Naive B cell (primary cell): Measurements from ENCODE around the gene CRHR2. TPM values are rescaled to one million over a fixed set of nuclear protein-coding genes. Genes with fewer than 3 reads are reported as not detected.

Experiments
- ATAC-seq, 2 donors: fragments of 150-1000 bp; cut with Tn5 transposase; 2 replicates each; pipeline ENCODE4 v1.10.0; 2021; ENCODE audit warnings: low read depth in 2 of 2, mild to moderate bottlenecking in 2 of 2, moderate library complexity in 2 of 2
- DNase-seq: peaks from one replicate; pipeline ENCODE4 v3.0.0; 2022
- H3K27ac Mint-ChIP-seq, 6 donors: one replicate each; pipeline ENCODE4 v1.8.0; 2020 to 2022; ENCODE audit warnings: mild to moderate bottlenecking in 6 of 6, mixed read lengths in 6 of 6, moderate library complexity in 5 of 6, inconsistent platforms in 2 of 6
- H3K27me3 Mint-ChIP-seq, 3 donors: one replicate each; pipeline ENCODE4 v1.8.0; 2021 to 2022; ENCODE audit warnings: mixed read lengths in 3 of 3, mild to moderate bottlenecking in 1 of 3
- H3K36me3 Mint-ChIP-seq, 2 donors: one replicate each; pipeline ENCODE4 v1.8.0; 2020 to 2022; ENCODE audit warnings: mixed read lengths in 2 of 2, inconsistent platforms in 1 of 2, mild to moderate bottlenecking in 1 of 2
- H3K4me1 Mint-ChIP-seq, 3 donors: one replicate each; pipeline ENCODE4 v1.8.0; 2020 to 2022; ENCODE audit warnings: mixed read lengths in 3 of 3, inconsistent platforms in 1 of 3, mild to moderate bottlenecking in 1 of 3, moderate library complexity in 1 of 3
- H3K4me3 Mint-ChIP-seq, 8 donors: one replicate each; pipeline ENCODE4 v1.8.0; 2020 to 2022; ENCODE audit warnings: mild to moderate bottlenecking in 8 of 8, mixed read lengths in 8 of 8, moderate library complexity in 8 of 8, inconsistent platforms in 2 of 8
- H3K9me3 Mint-ChIP-seq, 7 donors: one replicate each; pipeline ENCODE4 v1.8.0; 2020 to 2022; ENCODE audit warnings: mixed read lengths in 7 of 7, mild to moderate bottlenecking in 5 of 7, inconsistent platforms in 2 of 7, moderate library complexity in 1 of 7
- polyA plus RNA-seq, 6 donors: library from polyadenylated mRNA; unstranded; fragments of 300-500 nt; fragmentation: Illumina TruSeq; gene quantifications; one replicate each; pipeline ENCODE4 v1.2.3, GENCODE V29; 2021; ENCODE audit warnings: low read depth in 6 of 6

CRHR2 gene
- polyA plus RNA-seq, 6 donors from 2014 or later, result not detected

DNA sequence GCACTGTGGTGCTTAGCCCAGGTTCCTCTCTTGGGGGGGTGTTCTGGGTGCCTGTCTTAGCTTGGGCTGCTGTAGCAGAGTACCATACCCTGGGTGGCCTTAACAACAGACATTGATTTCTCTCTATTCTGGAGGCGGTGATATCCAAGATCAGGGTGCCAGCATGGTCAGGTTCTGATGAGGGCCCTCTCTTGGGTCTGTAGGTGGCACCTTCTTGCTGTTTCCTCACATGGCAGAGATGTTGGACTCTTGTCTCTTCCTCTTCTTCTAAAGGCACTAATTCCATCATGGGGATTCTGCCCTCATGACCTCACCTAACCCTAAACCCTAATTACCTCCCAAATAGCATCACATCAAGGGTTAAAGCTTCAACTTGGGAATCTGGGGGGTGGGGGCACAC, 19.9 kb upstream of the CRHR2 start:
- Mint-ChIP-seq H3K4me3 (no peak overlapping the region), H3K4me1 (peaks cover 0 to 6% (median 5%) of the 10 kb centered on the region in 3 donors), H3K27me3 (peaks cover 14 to 44% (median 27%) of the 10 kb centered on the region in 3 donors), H3K9me3 (peaks cover 0 to 5% (median 0%) of the 10 kb centered on the region in 7 donors), H3K27ac (no peak overlapping the region), H3K36me3 (no peaks in the 10 kb centered on the region)
- ATAC-seq, result no peak
- no peak for DNase-seq

DNA sequence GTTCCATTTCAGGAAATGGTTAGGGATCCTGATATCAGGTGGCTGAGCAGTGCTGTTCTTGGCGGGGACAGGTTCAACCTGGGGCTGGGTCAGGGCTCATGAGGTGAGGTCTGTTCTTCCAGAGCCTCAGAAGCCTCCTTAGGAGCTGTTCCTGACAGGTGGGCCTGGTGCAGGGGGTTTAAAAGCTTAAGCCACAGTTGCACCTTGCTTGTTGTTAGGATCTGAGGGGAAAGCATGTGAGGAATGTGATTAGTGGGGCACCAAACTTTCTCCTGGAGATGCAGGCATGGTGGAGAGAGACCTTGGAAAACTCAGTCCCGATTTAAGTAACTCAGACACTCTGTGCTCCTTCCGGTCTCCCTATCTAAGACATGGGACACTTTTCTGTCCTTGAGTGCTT, 18.7 kb upstream of the CRHR2 start:
- no peak for ATAC-seq
- Mint-ChIP-seq H3K4me3 (no peak overlapping the region), H3K9me3 (peaks cover 0 to 2% (median 0%) of the 10 kb centered on the region in 7 donors), H3K27ac (no peak overlapping the region), H3K4me1 (peaks cover 0 to 6% (median 5%) of the 10 kb centered on the region in 3 donors), H3K36me3 (no peaks in the 10 kb centered on the region), H3K27me3 (peaks cover 16 to 32% (median 23%) of the 10 kb centered on the region in 3 donors)
- DNase-seq, result no peak

DNA sequence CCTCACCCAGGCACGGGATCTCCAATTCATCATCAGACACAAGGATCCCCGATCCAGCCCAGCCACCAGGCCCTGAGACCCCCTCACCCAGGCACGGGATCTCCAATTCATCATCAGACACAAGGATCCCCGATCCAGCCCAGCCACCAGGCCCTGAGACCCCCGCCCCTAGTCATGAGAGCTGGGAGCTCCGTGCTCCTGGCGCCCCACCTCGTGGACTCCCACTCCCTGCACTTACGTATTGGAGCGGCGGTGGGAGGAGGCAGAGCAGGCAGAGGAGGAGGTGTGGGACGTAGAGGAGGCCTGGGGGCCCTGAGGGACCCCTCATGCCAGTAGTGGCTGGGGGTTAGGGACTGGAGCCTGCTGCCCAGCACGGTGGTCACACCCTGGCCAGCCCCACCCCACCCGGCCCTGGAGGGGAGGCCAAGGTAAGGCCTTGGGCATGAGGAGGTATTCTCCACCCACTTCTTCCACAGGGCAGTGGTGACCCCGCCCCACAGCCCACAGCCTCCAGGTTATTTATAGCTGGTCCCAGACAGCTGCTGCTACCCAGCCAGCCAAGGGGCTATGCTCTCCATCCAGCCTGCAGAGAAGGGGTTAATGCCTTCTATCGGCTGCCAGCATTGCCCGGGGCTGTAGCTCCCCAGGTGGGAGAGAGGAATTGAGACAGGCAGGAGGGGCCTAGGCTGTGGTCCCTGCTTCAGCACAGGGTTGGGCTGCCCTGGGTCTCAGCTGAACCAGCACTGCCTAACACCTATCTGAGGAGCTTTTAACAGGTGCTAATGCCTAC, 17.6 kb upstream of the CRHR2 start:
- DNase-seq, result no peak
- Mint-ChIP-seq H3K36me3 (no peaks in the 10 kb centered on the region), H3K27me3 (peaks cover 18 to 30% (median 22%) of the 10 kb centered on the region in 3 donors), H3K27ac (no peak overlapping the region), H3K9me3 (peaks cover 0 to 2% (median 0%) of the 10 kb centered on the region in 7 donors), H3K4me3 (no peak overlapping the region), H3K4me1 (peaks cover 0 to 6% (median 5%) of the 10 kb centered on the region in 3 donors)
- ATAC-seq, result no peak

DNA sequence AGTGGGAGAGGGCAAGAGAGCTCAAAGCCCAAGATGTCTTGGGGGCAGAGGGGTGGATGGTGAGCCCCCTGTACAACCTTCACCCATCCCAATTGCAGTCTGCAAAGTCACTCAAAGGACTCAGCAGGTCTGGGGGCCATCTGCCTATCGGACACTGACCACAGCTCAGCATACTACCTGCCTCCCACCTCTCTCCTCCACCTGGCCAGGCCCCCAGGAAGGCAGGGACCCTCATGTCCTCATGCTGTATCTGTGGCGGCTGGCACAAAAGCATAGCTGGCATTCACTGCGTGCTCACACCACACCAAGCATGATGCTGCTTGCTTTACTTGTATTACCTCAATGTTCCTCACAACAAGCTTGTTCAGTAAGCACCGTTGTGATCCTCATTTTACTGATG, 16.2 kb upstream of the CRHR2 start:
- Mint-ChIP-seq H3K27me3 (peaks cover 18 to 31% (median 30%) of the 10 kb centered on the region in 3 donors), H3K27ac (no peak overlapping the region), H3K4me3 (no peak overlapping the region)

DNA sequence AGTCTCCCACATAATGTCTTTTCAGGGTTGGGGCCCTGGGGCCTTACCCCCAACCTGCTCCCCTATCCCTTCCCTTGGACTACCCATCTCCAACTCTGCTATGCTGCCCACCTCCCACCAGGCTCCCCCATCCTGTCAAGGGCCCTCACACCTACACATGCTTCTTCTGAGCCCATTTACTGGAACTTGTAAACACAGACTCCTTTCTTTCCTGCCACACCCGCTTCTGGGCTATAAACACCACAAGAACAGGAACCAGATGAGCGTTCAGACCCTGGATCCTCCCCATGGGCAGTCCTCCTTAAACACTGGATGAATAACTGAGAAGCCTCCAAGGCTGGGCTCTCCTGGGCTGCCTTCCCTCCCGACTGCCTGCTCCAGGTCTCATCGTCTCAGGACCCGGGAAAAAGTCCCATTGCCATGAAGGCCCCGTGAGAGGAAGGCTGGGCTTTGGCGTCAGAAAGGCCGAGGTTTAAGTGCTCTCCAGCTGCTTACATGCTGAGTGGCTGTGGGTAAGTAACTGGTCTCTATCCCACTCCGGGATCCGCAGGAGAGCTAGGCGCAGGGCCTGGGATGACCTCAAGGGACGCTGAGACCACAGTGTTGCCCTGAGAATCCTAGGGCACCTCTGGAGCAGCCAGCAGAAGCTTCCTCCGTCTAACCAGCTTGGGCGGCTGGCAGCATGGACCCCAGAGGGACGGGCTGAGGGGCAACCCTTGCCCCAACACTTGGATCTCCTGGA, 15.6 kb upstream of the CRHR2 start:
- H3K36me3 Mint-ChIP-seq, result no peaks in the 10 kb centered on the region
- H3K9me3 Mint-ChIP-seq, result peaks cover 0 to 2% (median 0%) of the 10 kb centered on the region in 7 donors
- H3K27me3 Mint-ChIP-seq, result peaks cover 13 to 33% (median 30%) of the 10 kb centered on the region in 3 donors
- ATAC-seq (no peak), DNase-seq (no peak)
- peak overlapping the region in 1 of 6 donors; percentile 64 for H3K27ac Mint-ChIP-seq
- no peak overlapping the region for H3K4me3 Mint-ChIP-seq
- H3K4me1 Mint-ChIP-seq, result peaks cover 0 to 6% (median 5%) of the 10 kb centered on the region in 3 donors

More for the DNA sequence above, 16.2 kb upstream of the CRHR2 start:
- no peak for ATAC-seq
- Mint-ChIP-seq H3K9me3 (peaks cover 0 to 2% (median 0%) of the 10 kb centered on the region in 7 donors), H3K36me3 (no peaks in the 10 kb centered on the region), H3K4me1 (peaks cover 0 to 6% (median 5%) of the 10 kb centered on the region in 3 donors)
- DNase-seq, result no peak

DNA sequence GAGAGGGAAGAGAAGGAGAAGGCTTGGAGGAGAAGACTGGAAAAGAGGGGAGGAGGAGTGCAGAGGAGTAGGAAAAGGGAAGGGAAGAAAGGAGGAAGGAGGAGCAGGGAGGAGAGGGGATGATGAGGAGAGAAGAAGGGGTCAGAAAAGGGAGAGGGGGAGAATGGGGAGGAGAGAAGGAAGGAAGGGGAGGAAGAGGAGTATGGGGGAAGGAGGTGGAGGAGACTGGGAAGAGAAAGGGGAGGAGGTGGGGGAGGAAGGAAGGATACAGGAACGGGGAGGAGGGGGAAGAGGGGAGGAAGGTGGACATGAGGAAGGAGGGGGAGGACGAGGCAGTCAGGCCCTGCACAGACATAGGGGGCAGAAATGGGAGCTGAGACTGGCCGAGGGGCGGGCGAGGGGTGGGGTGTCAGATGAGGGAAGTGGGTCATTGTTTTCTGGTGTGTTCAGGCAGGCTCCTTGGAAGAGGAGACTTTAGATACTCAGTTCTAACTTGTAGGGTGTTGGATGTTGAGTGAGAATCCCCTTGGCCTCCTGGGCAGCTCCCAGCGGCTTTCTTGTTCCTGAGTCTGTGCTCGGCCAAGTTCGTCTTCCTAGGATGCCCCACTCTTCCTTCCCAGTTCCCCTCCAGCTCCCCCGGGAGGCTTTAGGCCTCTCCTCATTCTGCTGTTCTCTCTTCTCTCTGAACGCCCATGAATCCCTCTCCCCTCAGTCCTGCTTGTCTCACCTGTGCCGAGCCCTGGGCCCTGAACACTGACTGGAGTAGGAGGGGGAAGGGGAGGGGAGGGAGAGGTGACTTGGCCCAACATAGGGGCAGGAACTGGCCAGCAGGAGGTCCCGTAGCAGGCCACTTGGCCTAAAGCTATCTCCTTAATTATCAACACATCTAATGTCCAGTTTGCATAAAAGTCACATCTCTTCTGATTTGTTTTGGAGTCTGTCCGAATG, 12.8 kb upstream of the CRHR2 start:
- no peak for ATAC-seq
- Mint-ChIP-seq H3K36me3 (no peaks in the 10 kb centered on the region), H3K27ac (peak overlapping the region in 1 of 6 donors; percentile 21), H3K4me3 (no peak overlapping the region), H3K4me1 (peaks cover 0 to 6% (median 5%) of the 10 kb centered on the region in 3 donors), H3K9me3 (no peaks in the 10 kb centered on the region), H3K27me3 (peaks cover 10 to 18% (median 17%) of the 10 kb centered on the region in 3 donors)
- no peak for DNase-seq

DNA sequence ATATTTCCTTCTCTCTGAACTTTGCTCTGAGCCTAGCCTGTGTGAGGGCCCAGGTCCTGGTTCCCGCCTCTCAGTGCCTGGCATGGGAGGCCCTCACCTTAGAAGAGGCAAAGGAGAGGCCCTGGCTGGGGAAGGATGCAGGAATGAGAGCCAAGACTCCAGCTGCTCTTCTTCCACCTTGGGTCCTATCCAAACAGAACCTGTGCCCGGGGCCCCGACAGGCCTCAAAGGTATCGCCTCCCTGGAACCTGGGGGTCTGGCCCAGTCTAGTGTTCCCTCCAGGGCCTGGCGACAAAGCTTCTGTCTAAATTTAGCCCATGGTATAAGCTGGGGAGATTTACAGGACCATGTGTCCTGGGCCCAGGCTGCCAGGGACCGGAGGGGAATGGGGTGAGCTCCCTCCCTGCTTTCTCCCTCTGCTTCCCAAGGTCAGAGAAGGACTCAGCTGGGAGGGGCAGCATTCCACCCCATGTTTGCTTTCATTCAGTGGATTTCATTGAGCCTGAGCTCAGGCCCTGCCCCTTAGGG, 12.0 kb upstream of the CRHR2 start:
- ATAC-seq (no peak), DNase-seq (no peak)
- Mint-ChIP-seq H3K27me3 (peaks cover 14 to 19% (median 18%) of the 10 kb centered on the region in 3 donors), H3K27ac (no peak overlapping the region), H3K9me3 (no peaks in the 10 kb centered on the region), H3K4me3 (no peak overlapping the region), H3K36me3 (no peaks in the 10 kb centered on the region), H3K4me1 (peaks cover 0 to 6% (median 5%) of the 10 kb centered on the region in 3 donors)

DNA sequence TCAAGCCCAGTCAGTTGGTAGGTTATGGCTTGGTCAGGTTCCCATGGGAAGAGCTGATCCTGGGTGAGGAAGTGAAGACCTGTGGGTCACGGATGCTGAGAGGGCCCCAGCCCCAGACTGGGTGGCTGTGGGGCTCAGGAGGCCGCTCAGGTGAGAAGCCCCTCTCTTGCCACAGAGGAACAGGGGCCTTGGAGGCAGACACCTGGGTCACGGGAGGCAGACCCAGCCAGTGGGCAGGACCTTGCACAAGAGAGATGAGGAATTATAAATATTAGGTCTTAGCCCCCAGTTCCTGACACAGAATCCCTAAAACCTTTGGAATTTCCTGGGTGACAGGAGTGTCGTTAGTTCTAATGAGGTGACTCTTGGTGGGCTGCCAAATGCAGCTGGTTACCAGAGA, 10.6 kb upstream of the CRHR2 start:
- ATAC-seq (no peak), DNase-seq (no peak)
- Mint-ChIP-seq H3K36me3 (no peaks in the 10 kb centered on the region), H3K27me3 (peaks cover 11 to 16% (median 14%) of the 10 kb centered on the region in 3 donors), H3K4me1 (peaks cover 0 to 6% (median 4%) of the 10 kb centered on the region in 3 donors), H3K27ac (no peak overlapping the region), H3K4me3 (no peak overlapping the region), H3K9me3 (no peaks in the 10 kb centered on the region)

DNA sequence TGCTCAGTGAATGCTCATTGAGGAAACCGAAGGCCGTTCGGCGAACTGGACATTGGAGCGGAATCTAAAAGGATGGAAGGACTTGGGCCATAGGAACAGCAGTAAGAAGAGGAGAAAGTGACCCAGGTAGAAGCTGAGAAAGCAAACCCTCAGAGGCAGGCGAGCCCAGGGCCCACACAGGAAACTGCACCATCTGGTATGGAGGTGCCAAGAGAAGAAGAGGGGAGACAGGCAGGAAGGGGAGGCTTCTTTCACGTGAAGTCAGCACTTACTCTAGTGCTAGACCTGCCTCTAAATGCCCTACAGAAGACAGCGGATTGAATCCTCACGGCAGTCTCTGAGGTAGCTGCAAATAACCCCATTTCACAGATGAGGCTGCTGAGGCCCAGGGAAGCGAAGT, 10.2 kb upstream of the CRHR2 start:
- no peak overlapping the region for H3K4me3 Mint-ChIP-seq
- H3K27ac Mint-ChIP-seq, result no peak overlapping the region
- no peak for DNase-seq
- no peak for ATAC-seq
- peaks cover 11 to 16% (median 14%) of the 10 kb centered on the region in 3 donors for H3K27me3 Mint-ChIP-seq
- H3K4me1 Mint-ChIP-seq, result peaks cover 0 to 2% (median under 1%) of the 10 kb centered on the region in 3 donors
- H3K36me3 Mint-ChIP-seq, result no peaks in the 10 kb centered on the region
- H3K9me3 Mint-ChIP-seq, result no peaks in the 10 kb centered on the region

DNA sequence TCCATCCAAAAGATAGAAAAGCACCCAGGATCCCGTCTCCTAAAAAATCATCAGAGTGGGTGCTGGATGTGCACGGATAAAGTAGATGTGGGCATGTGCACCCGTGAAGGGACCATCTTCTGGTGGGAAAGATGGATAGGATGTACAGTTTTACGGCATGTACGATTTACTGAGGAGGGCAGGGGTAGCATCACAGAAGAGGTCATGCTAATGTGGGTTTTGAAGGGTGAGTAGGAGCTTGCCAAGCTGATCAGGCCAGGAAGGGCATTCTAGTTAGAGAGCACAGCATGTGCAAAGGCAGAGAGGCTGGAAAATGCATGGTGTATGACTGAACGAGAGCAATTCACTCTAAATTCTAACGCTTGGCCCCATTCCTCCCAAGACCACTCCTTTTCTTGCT, 7.8 kb upstream of the CRHR2 start:
- Mint-ChIP-seq H3K4me3 (no peak overlapping the region), H3K4me1 (no peaks in the 10 kb centered on the region), H3K27ac (peak overlapping the region in 1 of 6 donors; percentile 11), H3K9me3 (no peaks in the 10 kb centered on the region), H3K27me3 (peaks cover 17 to 34% (median 23%) of the 10 kb centered on the region in 3 donors), H3K36me3 (no peaks in the 10 kb centered on the region)
- ATAC-seq (no peak), DNase-seq (no peak)

DNA sequence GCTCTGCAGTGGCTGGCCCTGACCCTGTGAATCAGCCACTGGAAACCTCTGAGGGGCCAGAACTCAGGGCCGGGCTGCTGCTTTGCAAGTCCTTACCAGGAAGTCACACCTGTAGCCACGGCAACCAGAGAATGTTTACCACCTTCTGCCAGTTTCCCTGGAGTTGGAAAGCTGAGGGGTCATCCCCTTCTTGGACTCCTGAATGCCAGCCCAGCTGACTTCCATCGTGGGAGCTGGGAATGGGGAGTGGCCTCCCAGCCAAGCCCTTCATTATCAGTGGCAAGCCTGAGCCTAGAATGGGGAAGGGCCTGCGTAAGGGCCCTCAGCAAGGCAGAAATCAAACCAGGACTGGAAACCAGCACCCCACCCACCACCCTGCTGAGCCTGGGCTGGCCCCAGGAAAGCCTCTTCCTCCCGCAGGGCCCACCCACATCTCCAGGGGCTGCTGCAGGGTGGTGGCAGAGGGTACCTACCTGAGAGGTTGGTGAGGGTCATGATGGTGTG, 6.5 kb upstream of the CRHR2 start:
- DNase-seq (no peak), ATAC-seq (no peak)
- Mint-ChIP-seq H3K4me1 (no peaks in the 10 kb centered on the region), H3K36me3 (no peaks in the 10 kb centered on the region), H3K9me3 (no peaks in the 10 kb centered on the region), H3K27me3 (peaks cover 28 to 44% (median 28%) of the 10 kb centered on the region in 3 donors), H3K27ac (no peak overlapping the region), H3K4me3 (no peak overlapping the region)

DNA sequence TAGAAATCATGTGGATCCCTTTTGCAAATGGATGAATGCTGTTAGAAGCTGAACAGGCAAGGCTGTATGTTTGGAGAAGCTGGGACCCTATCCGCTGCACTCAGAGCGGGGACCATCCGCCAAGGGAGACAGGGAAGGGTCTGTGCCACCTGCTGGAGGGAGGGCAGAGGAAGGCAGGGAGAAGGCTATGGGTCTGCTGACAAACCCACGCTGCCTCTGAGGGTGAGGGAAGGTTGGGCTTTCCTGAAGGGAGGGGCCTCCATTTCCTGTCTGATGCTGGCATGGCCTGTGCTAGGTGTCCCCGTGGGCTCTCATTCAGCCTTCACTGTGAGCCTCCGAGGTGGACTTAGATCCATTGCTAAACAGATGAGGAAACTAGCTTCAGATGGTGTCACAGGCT, 5.3 kb upstream of the CRHR2 start:
- Mint-ChIP-seq H3K36me3 (no peaks in the 10 kb centered on the region), H3K27ac (no peak overlapping the region), H3K27me3 (peaks cover 36 to 53% (median 39%) of the 10 kb centered on the region in 3 donors), H3K4me1 (peaks cover 4 to 5% (median 5%) of the 10 kb centered on the region in 3 donors), H3K4me3 (no peak overlapping the region), H3K9me3 (no peaks in the 10 kb centered on the region)
- DNase-seq, result no peak
- no peak for ATAC-seq
